Panc1 (cell line): ENCODE results near the gene MGRN1.

Experiments used
- CTCF ChIP-seq: fragments of 450-650 bp; IDR thresholded peaks from 2 replicates; pipeline ENCODE4 v1.5.1; 2017; ENCODE audit warnings: mild to moderate bottlenecking
- POLR2AphosphoS5 ChIP-seq: IDR thresholded peaks from 2 replicates; pipeline ENCODE4 v1.6.1; 2012; ENCODE audit warnings: mild to moderate bottlenecking, low read depth, low read length, moderate library complexity
- REST ChIP-seq, 2 experiments: IDR thresholded peaks; 2 replicates each; pipeline ENCODE4 v1.6.1; 2011 to 2012; ENCODE audit warnings: low read depth in 2 of 2, control low read depth in 1 of 2, low read length in 1 of 2, mild to moderate bottlenecking in 1 of 2, moderate library complexity in 1 of 2; ENCODE audit not compliant: insufficient read depth in 1 of 2
- TCF7L2 ChIP-seq: IDR thresholded peaks from 2 replicates; pipeline ENCODE4 v1.6.1; 2011; ENCODE audit warnings: mild to moderate bottlenecking, low read depth, low read length, inconsistent platforms

GRCh38 chr16:4591191-4591590 is 33.4 kb upstream of the MGRN1 start:
- TF ChIP-seq CTCF (no peak), TCF7L2 (no peak), POLR2AphosphoS5 (no peak), REST (IDR thresholded peaks at IDR 0.05; ENCODE audit: insufficient read depth in 1 of 2, low read depth in 2 of 2, low read length in 1 of 2) (no peak)
